ENCODE measurements around the gene TACSTD2. TPM values are rescaled to one million over a fixed set of nuclear protein-coding genes. Genes with fewer than 3 reads are reported as not detected.

The TACSTD2 gene
- total and polyA plus RNA-seq, 4 donors: 1.6 to 4.8 (median 4.7) TPM

- ATAC-seq (ENCODE audit: low FRiP score): no peak
- 78 to 91% methylated on average over 1 of the region's 1 CpG for WGBS, 2 donors
- H3K36me3 ChIP-seq (ENCODE audit: control insufficient read depth in 1 of 2, insufficient read depth in 2 of 2, low read length in 1 of 2): no peaks in the 10 kb centered on the region
Observed at GRCh38 chr1:58594546-58594945, 17.5 kb upstream of the TACSTD2 start.

GRCh38 chr1:58592522-58593134 is 15.6 kb upstream of the TACSTD2 start:
- ATAC-seq (ENCODE audit: low FRiP score): peak; percentile 91
- Histone ChIP-seq H3K4me3 (ENCODE audit: low read length in 2 of 2) (no peak overlapping the region), H3K27me3 (ENCODE audit: control insufficient read depth in 1 of 2, insufficient read depth in 2 of 2, low read length in 1 of 2) (no peaks in the 10 kb centered on the region), H3K4me1 (ENCODE audit: control insufficient read depth in 1 of 2, insufficient read depth in 2 of 2, low read length in 2 of 2) (peaks cover 6 to 12% of the 10 kb centered on the region in 2 donors), H3K36me3 (ENCODE audit: control insufficient read depth in 1 of 2, insufficient read depth in 2 of 2, low read length in 1 of 2) (no peaks in the 10 kb centered on the region), H3K9me3 (ENCODE audit: control insufficient read depth, low read length) (no peaks in the 10 kb centered on the region), H3K27ac (ENCODE audit: low read depth in 1 of 2, low read length in 2 of 2) (peak overlapping the region; percentile 49 to 84)
- intact Hi-C loops (cut with DNase I): loop anchor here (2.0 kb wide), 2 partner anchors 26 to 60 kb away; no protein-coding TSS in a partner anchor
- DNase-seq: peak; percentile 90 to 92
- 5 to 11% methylated on average over 5 of the region's 5 CpGs for WGBS, 2 donors

More at GRCh38 chr1:58594546-58594945, 17.5 kb upstream of the TACSTD2 start:
- H3K27me3 ChIP-seq (ENCODE audit: control insufficient read depth in 1 of 2, insufficient read depth in 2 of 2, low read length in 1 of 2): no peaks in the 10 kb centered on the region
- no peak for DNase-seq
- H3K27ac ChIP-seq (ENCODE audit: low read depth in 1 of 2, low read length in 2 of 2): no peak overlapping the region
- no peak overlapping the region for H3K4me3 ChIP-seq (ENCODE audit: low read length in 2 of 2)
- no peaks in the 10 kb centered on the region for H3K9me3 ChIP-seq (ENCODE audit: control insufficient read depth, low read length)
- intact Hi-C loops (cut with DNase I): no loop called here
- peaks cover 6 to 12% of the 10 kb centered on the region in 2 donors for H3K4me1 ChIP-seq (ENCODE audit: control insufficient read depth in 1 of 2, insufficient read depth in 2 of 2, low read length in 2 of 2)

- no peaks in the 10 kb centered on the region for H3K9me3 ChIP-seq (ENCODE audit: control insufficient read depth, low read length)
- H3K4me3 ChIP-seq (ENCODE audit: low read length in 2 of 2): no peak overlapping the region
- H3K4me1 ChIP-seq (ENCODE audit: control insufficient read depth in 1 of 2, insufficient read depth in 2 of 2, low read length in 2 of 2): peaks cover 6 to 12% of the 10 kb centered on the region in 2 donors
- 53 to 63% methylated on average over 1 of the region's 1 CpG for WGBS, 2 donors
- H3K36me3 ChIP-seq (ENCODE audit: control insufficient read depth in 1 of 2, insufficient read depth in 2 of 2, low read length in 1 of 2): no peaks in the 10 kb centered on the region
- H3K27ac ChIP-seq (ENCODE audit: low read depth in 1 of 2, low read length in 2 of 2): peak overlapping the region; percentile 18 to 89
- no peaks in the 10 kb centered on the region for H3K27me3 ChIP-seq (ENCODE audit: control insufficient read depth in 1 of 2, insufficient read depth in 2 of 2, low read length in 1 of 2)
- ATAC-seq (ENCODE audit: low FRiP score): no peak
- intact Hi-C loops (cut with DNase I): loop anchor here (2.0 kb wide), 2 partner anchors 27 to 61 kb away; no protein-coding TSS in a partner anchor
- DNase-seq: no peak
Observed at GRCh38 chr1:58591806-58592205, 14.8 kb upstream of the TACSTD2 start.

GRCh38 chr1:58590019-58590418 is 13.0 kb upstream of the TACSTD2 start:
- ATAC-seq (ENCODE audit: low FRiP score): no peak
- no peak overlapping the region for H3K27ac ChIP-seq (ENCODE audit: low read depth in 1 of 2, low read length in 2 of 2)
- peaks cover 10 to 12% of the 10 kb centered on the region in 2 donors for H3K4me1 ChIP-seq (ENCODE audit: control insufficient read depth in 1 of 2, insufficient read depth in 2 of 2, low read length in 2 of 2)
- H3K27me3 ChIP-seq (ENCODE audit: control insufficient read depth in 1 of 2, insufficient read depth in 2 of 2, low read length in 1 of 2): no peaks in the 10 kb centered on the region
- H3K9me3 ChIP-seq (ENCODE audit: control insufficient read depth, low read length): no peaks in the 10 kb centered on the region
- DNase-seq: no peak
- no peak overlapping the region for H3K4me3 ChIP-seq (ENCODE audit: low read length in 2 of 2)
- intact Hi-C loops (cut with DNase I): no loop called here
- H3K36me3 ChIP-seq (ENCODE audit: control insufficient read depth in 1 of 2, insufficient read depth in 2 of 2, low read length in 1 of 2): no peaks in the 10 kb centered on the region

- Histone ChIP-seq H3K4me3 (ENCODE audit: low read length in 2 of 2) (no peak overlapping the region), H3K27me3 (ENCODE audit: control insufficient read depth in 1 of 2, insufficient read depth in 2 of 2, low read length in 1 of 2) (no peaks in the 10 kb centered on the region), H3K9me3 (ENCODE audit: control insufficient read depth, low read length) (no peaks in the 10 kb centered on the region), H3K36me3 (ENCODE audit: control insufficient read depth in 1 of 2, insufficient read depth in 2 of 2, low read length in 1 of 2) (no peaks in the 10 kb centered on the region), H3K4me1 (ENCODE audit: control insufficient read depth in 1 of 2, insufficient read depth in 2 of 2, low read length in 2 of 2) (peaks cover 14 to 15% of the 10 kb centered on the region in 2 donors), H3K27ac (ENCODE audit: low read depth in 1 of 2, low read length in 2 of 2) (no peak overlapping the region)
- DNase-seq: no peak
- WGBS, 2 donors: 79 to 83% methylated on average over 5 of the region's 5 CpGs
- intact Hi-C loops (cut with DNase I): loop anchor here in 1 of 2 donors (5.0 kb wide), 1 partner anchor 41 kb away; the partner anchor contains the start of gene OMA1
- no peak for ATAC-seq (ENCODE audit: low FRiP score)
Observed at GRCh38 chr1:58588396-58588795, 11.3 kb upstream of the TACSTD2 start.

GRCh38 chr1:58587667-58588066 is 10.6 kb upstream of the TACSTD2 start:
- intact Hi-C loops (cut with DNase I): loop anchor here in 1 of 2 donors (5.0 kb wide), 1 partner anchor 40 kb away; the partner anchor contains the start of gene OMA1
- no peak for DNase-seq

GRCh38 chr1:58586271-58586670 is 9.2 kb upstream of the TACSTD2 start:
- WGBS, 2 donors: 91 to 92% methylated on average over 4 of the region's 4 CpGs
- Histone ChIP-seq H3K27me3 (ENCODE audit: control insufficient read depth in 1 of 2, insufficient read depth in 2 of 2, low read length in 1 of 2) (no peaks in the 10 kb centered on the region), H3K9me3 (ENCODE audit: control insufficient read depth, low read length) (no peaks in the 10 kb centered on the region), H3K36me3 (ENCODE audit: control insufficient read depth in 1 of 2, insufficient read depth in 2 of 2, low read length in 1 of 2) (no peaks in the 10 kb centered on the region), H3K4me1 (ENCODE audit: control insufficient read depth in 1 of 2, insufficient read depth in 2 of 2, low read length in 2 of 2) (peaks cover 9% of the 10 kb centered on the region in 2 donors), H3K27ac (ENCODE audit: low read depth in 1 of 2, low read length in 2 of 2) (no peak overlapping the region), H3K4me3 (ENCODE audit: low read length in 2 of 2) (no peak overlapping the region)
- ATAC-seq (ENCODE audit: low FRiP score) (no peak), DNase-seq (no peak)
- intact Hi-C loops (cut with DNase I): loop anchor here in 1 of 2 donors (5.0 kb wide), 1 partner anchor 39 kb away; the partner anchor contains the start of gene OMA1

More at GRCh38 chr1:58587667-58588066, 10.6 kb upstream of the TACSTD2 start:
- Histone ChIP-seq H3K9me3 (ENCODE audit: control insufficient read depth, low read length) (no peaks in the 10 kb centered on the region), H3K4me3 (ENCODE audit: low read length in 2 of 2) (no peak overlapping the region), H3K4me1 (ENCODE audit: control insufficient read depth in 1 of 2, insufficient read depth in 2 of 2, low read length in 2 of 2) (peaks cover 15 to 17% of the 10 kb centered on the region in 2 donors), H3K27me3 (ENCODE audit: control insufficient read depth in 1 of 2, insufficient read depth in 2 of 2, low read length in 1 of 2) (no peaks in the 10 kb centered on the region), H3K27ac (ENCODE audit: low read depth in 1 of 2, low read length in 2 of 2) (no peak overlapping the region), H3K36me3 (ENCODE audit: control insufficient read depth in 1 of 2, insufficient read depth in 2 of 2, low read length in 1 of 2) (no peaks in the 10 kb centered on the region)
- ATAC-seq (ENCODE audit: low FRiP score): no peak
- 96 to 98% methylated on average over 2 of the region's 2 CpGs for WGBS, 2 donors

- WGBS, 2 donors: 44 to 46% methylated on average over 3 of the region's 3 CpGs
- intact Hi-C loops (cut with DNase I): loop anchor here (2.0 to 5.0 kb wide), 2 partner anchors 38 to 39 kb away; partner anchors contain the start of gene OMA1 (in 2 of the 2)
- DNase-seq (peak in 1 of 2 donors; percentile 52), ATAC-seq (ENCODE audit: low FRiP score) (no peak)
- peaks cover 5 to 9% of the 10 kb centered on the region in 2 donors for H3K4me1 ChIP-seq (ENCODE audit: control insufficient read depth in 1 of 2, insufficient read depth in 2 of 2, low read length in 2 of 2)
- H3K36me3 ChIP-seq (ENCODE audit: control insufficient read depth in 1 of 2, insufficient read depth in 2 of 2, low read length in 1 of 2): no peaks in the 10 kb centered on the region
- H3K27ac ChIP-seq (ENCODE audit: low read depth in 1 of 2, low read length in 2 of 2): peak overlapping the region in 1 of 2 donors; percentile 32
- no peaks in the 10 kb centered on the region for H3K27me3 ChIP-seq (ENCODE audit: control insufficient read depth in 1 of 2, insufficient read depth in 2 of 2, low read length in 1 of 2)
- no peaks in the 10 kb centered on the region for H3K9me3 ChIP-seq (ENCODE audit: control insufficient read depth, low read length)
- H3K4me3 ChIP-seq (ENCODE audit: low read length in 2 of 2): no peak overlapping the region
Observed at GRCh38 chr1:58585581-58586151, 8.6 kb upstream of the TACSTD2 start.

Data from aorta (tissue), 5 donors.